CD4-positive, alpha-beta T cell treated with Interleukin-15 for 4 hours (primary cell): Measurements from ENCODE around the gene USP51.
"Not testable (repeated sequence)": the region's sequence is repeated elsewhere in the genome, so short reads cannot be mapped to it uniquely, and the experiment has no call there.

Experiments
- DNase-seq: peaks from one replicate; pipeline ENCODE4 v3.0.0-alpha.2; 2020; ENCODE audit warnings: low spot score

USP51 gene

GRCh38 chrX:55489314-55490009 lies at the start of gene USP51:
Gene USP51 (minus strand): TSS chrX:55489848. CDS start chrX:55488939, 909 bp downstream.
- DNase-seq = no peak

- no peak for DNase-seq
Observed at GRCh38 chrX:55524487-55524886, 34.8 kb upstream of the USP51 start.

GRCh38 chrX:55523356-55523755 lies 33.7 kb upstream of the USP51 start:
- no peak for DNase-seq

- no peak for DNase-seq
Observed at GRCh38 chrX:55522596-55523276, 33.1 kb upstream of the USP51 start.

- no peak for DNase-seq
Observed at GRCh38 chrX:55521687-55522086, 32.0 kb upstream of the USP51 start.

- not testable (repeated sequence) for DNase-seq
Observed at GRCh38 chrX:55516794-55517481, 27.3 kb upstream of the USP51 start.

- not testable (repeated sequence) for DNase-seq
Observed at GRCh38 chrX:55513045-55513737, 23.5 kb upstream of the USP51 start.

- not testable (repeated sequence) for DNase-seq
Observed at GRCh38 chrX:55508410-55509152, 18.9 kb upstream of the USP51 start.

GRCh38 chrX:55507699-55508098 lies 18.1 kb upstream of the USP51 start:
- DNase-seq = not testable (repeated sequence)

GRCh38 chrX:55507010-55507409 lies 17.4 kb upstream of the USP51 start:
- DNase-seq = not testable (repeated sequence)

GRCh38 chrX:55490974-55491373 lies 1.3 kb upstream of the USP51 start:
- no peak for DNase-seq

GRCh38 chrX:55490121-55490520 lies 473 bp upstream of the USP51 start:
- DNase-seq = no peak

- peak; percentile 54 for DNase-seq
Observed at GRCh38 chrX:55488593-55489313, 895 bp downstream of the USP51 start.

GRCh38 chrX:55488006-55488592 lies 1.5 kb downstream of the USP51 start:
- no peak for DNase-seq

- DNase-seq = no peak
Observed at GRCh38 chrX:55487143-55487542, 2.5 kb downstream of the USP51 start.

- DNase-seq = no peak
Observed at GRCh38 chrX:55486736-55487135, 2.9 kb downstream of the USP51 start.

- DNase-seq = no peak
Observed at GRCh38 chrX:55484948-55485347, 4.7 kb downstream of the USP51 start.

GRCh38 chrX:55480390-55481062 lies 9.1 kb downstream of the USP51 start:
- DNase-seq = no peak

GRCh38 chrX:55479956-55480355 lies 9.7 kb downstream of the USP51 start:
- DNase-seq = not testable (repeated sequence)

- DNase-seq = not testable (repeated sequence)
Observed at GRCh38 chrX:55465791-55466190, 23.9 kb downstream of the USP51 start.
